ENCODE data around the gene PFN3. TPM values are rescaled to one million over a fixed set of nuclear protein-coding genes. Genes with fewer than 3 reads are reported as not detected.
A peak's percentile ranks its signal among the peaks of the same experiment; 100 is the strongest.

Gene PFN3
- total RNA-seq, 1 experiment from 2014 or later: not detected

- Mint-ChIP-seq H3K4me3 (ENCODE audit: unreplicated experiment) (peak overlapping the region; percentile 46), H3K9me3 (ENCODE audit: unreplicated experiment) (no peaks in the 10 kb centered on the region), H3K4me1 (ENCODE audit: low read depth, unreplicated experiment) (peaks cover 15% of the 10 kb centered on the region), H3K36me3 (ENCODE audit: insufficient read depth, unreplicated experiment) (peaks cover 5% of the 10 kb centered on the region), H3K27me3 (ENCODE audit: insufficient read depth, unreplicated experiment) (no peaks in the 10 kb centered on the region), H3K27ac (ENCODE audit: unreplicated experiment) (no peak overlapping the region)
- DNase-seq: no peak
- Histone ChIP-seq H3K9me3 (no peaks in the 10 kb centered on the region), H3K4me1 (peaks cover 28% of the 10 kb centered on the region), H3K36me3 (ENCODE audit: control insufficient read depth, insufficient read depth, low read length) (no peaks in the 10 kb centered on the region; the same call in 1 of the 2 replicates), H3K27me3 (replicated peaks; ENCODE audit: control insufficient read depth, insufficient read depth, low read length) (no peaks in the 10 kb centered on the region), H3K4me3 (ENCODE audit: low read depth, low read length) (no peak overlapping the region)
- intact Hi-C loops (cut with micrococcal nuclease; ENCODE audit: unreplicated experiment): no loop called here
- TF ChIP-seq, protein P1, sequence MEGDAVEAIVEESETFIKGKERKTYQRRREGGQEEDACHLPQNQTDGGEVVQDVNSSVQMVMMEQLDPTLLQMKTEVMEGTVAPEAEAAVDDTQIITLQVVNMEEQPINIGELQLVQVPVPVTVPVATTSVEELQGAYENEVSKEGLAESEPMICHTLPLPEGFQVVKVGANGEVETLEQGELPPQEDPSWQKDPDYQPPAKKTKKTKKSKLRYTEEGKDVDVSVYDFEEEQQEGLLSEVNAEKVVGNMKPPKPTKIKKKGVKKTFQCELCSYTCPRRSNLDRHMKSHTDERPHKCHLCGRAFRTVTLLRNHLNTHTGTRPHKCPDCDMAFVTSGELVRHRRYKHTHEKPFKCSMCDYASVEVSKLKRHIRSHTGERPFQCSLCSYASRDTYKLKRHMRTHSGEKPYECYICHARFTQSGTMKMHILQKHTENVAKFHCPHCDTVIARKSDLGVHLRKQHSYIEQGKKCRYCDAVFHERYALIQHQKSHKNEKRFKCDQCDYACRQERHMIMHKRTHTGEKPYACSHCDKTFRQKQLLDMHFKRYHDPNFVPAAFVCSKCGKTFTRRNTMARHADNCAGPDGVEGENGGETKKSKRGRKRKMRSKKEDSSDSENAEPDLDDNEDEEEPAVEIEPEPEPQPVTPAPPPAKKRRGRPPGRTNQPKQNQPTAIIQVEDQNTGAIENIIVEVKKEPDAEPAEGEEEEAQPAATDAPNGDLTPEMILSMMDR (IDR thresholded peaks at IDR 0.05; ENCODE audit: insufficient read depth in 1 of 2, low read depth in 1 of 2, low read length in 1 of 2, severe bottlenecking in 1 of 2, unreplicated experiment in 1 of 2): no peak
- ChIA-PET POLR2A (no interaction called here), CTCF (interaction anchor here (0.8 to 1.3 kb wide), 2 partner anchors 18 to 30 kb away, joined by 3 to 5 read pairs; no protein-coding TSS in a partner anchor)
- no TSS peak for BruUV-seq (replicated peaks)
Observed at GRCh38 chr5:177372910-177373309, 27.6 kb downstream of the PFN3 start.

GRCh38 chr5:177372034-177372896 lies 28.2 kb downstream of the PFN3 start:
- Mint-ChIP-seq H3K9me3 (ENCODE audit: unreplicated experiment) (no peaks in the 10 kb centered on the region), H3K4me3 (ENCODE audit: unreplicated experiment) (peak overlapping the region; percentile 83), H3K27me3 (ENCODE audit: insufficient read depth, unreplicated experiment) (no peaks in the 10 kb centered on the region), H3K36me3 (ENCODE audit: insufficient read depth, unreplicated experiment) (peaks cover 5% of the 10 kb centered on the region), H3K27ac (ENCODE audit: unreplicated experiment) (no peak overlapping the region), H3K4me1 (ENCODE audit: low read depth, unreplicated experiment) (peaks cover 15% of the 10 kb centered on the region)
- Histone ChIP-seq H3K27me3 (replicated peaks; ENCODE audit: control insufficient read depth, insufficient read depth, low read length) (no peaks in the 10 kb centered on the region), H3K9me3 (no peaks in the 10 kb centered on the region), H3K4me1 (peaks cover 25% of the 10 kb centered on the region), H3K4me3 (ENCODE audit: low read depth, low read length) (peak overlapping the region; percentile 80), H3K36me3 (ENCODE audit: control insufficient read depth, insufficient read depth, low read length) (no peaks in the 10 kb centered on the region; the same call in 1 of the 2 replicates)
- intact Hi-C loops (cut with micrococcal nuclease; ENCODE audit: unreplicated experiment): no loop called here
- POLR2A ChIA-PET: no interaction called here
- no TSS peak for BruUV-seq (replicated peaks)
- CTCF ChIA-PET: interaction anchor here (0.5 to 2.3 kb wide), 8 partner anchors 10 to 85 kb away, joined by 3 to 92 read pairs (median 14); no protein-coding TSS in a partner anchor
- DNase-seq: no peak
- TF ChIP-seq, protein P1 (IDR thresholded peaks at IDR 0.05; ENCODE audit: insufficient read depth in 1 of 2, low read depth in 1 of 2, low read length in 1 of 2, severe bottlenecking in 1 of 2, unreplicated experiment in 1 of 2): no peak

- POLR2A ChIA-PET: interaction anchor here (0.5 to 2.6 kb wide), 10 partner anchors 8 to 126 kb away, joined by 3 to 23 read pairs (median 7); partner anchors contain the start of genes GRK6, LMAN2 and PDLIM7
- H3K4me1 ChIP-seq: peaks cover 25% of the 10 kb centered on the region
- CTCF ChIA-PET: interaction anchor here (0.5 to 2.7 kb wide), 27 partner anchors 8 to 145 kb away, joined by 3 to 92 read pairs (median 7); partner anchors contain the start of genes GRK6, LMAN2, PDLIM7 and PRR7
- no peak for DNase-seq
- no peaks in the 10 kb centered on the region for H3K9me3 ChIP-seq
- Mint-ChIP-seq H3K36me3 (ENCODE audit: insufficient read depth, unreplicated experiment) (peaks cover 5% of the 10 kb centered on the region), H3K27ac (ENCODE audit: unreplicated experiment) (peak overlapping the region; percentile 59), H3K4me3 (ENCODE audit: unreplicated experiment) (peak overlapping the region; percentile 83), H3K9me3 (ENCODE audit: unreplicated experiment) (no peaks in the 10 kb centered on the region), H3K27me3 (ENCODE audit: insufficient read depth, unreplicated experiment) (no peaks in the 10 kb centered on the region), H3K4me1 (ENCODE audit: low read depth, unreplicated experiment) (peaks cover 15% of the 10 kb centered on the region)
- TSS peak; percentile 69 for BruUV-seq (replicated peaks)
- TF ChIP-seq, protein P1 (IDR thresholded peaks at IDR 0.05; ENCODE audit: insufficient read depth in 1 of 2, low read depth in 1 of 2, low read length in 1 of 2, severe bottlenecking in 1 of 2, unreplicated experiment in 1 of 2): no peak
- H3K36me3 ChIP-seq (ENCODE audit: control insufficient read depth, insufficient read depth, low read length): no peaks in the 10 kb centered on the region; the same call in 1 of the 2 replicates
- H3K4me3 ChIP-seq (ENCODE audit: low read depth, low read length): peak overlapping the region; percentile 80
- H3K27me3 ChIP-seq (replicated peaks; ENCODE audit: control insufficient read depth, insufficient read depth, low read length): no peaks in the 10 kb centered on the region
- intact Hi-C loops (cut with micrococcal nuclease; ENCODE audit: unreplicated experiment): loop anchor here (2.0 kb wide), 2 partner anchors 19 to 21 kb away; partner anchors contain the start of gene LMAN2
Observed at GRCh38 chr5:177371120-177372033, 29.1 kb downstream of the PFN3 start.
